Neural cell (in vitro differentiated cells): ENCODE data around the gene DRAP1.

Experiments used
- EP300 ChIP-seq: fragments of 450-650 bp; conservative IDR thresholded peaks from 2 replicates; pipeline ENCODE4 v1.6.1; 2014; ENCODE audit warnings: antibody characterized with exemption, mild to moderate bottlenecking, moderate library complexity; ENCODE audit not compliant: poor library complexity, severe bottlenecking
- EZH2 ChIP-seq: fragments of 200-600, 300-800 bp; shearing (Covaris generic), sonication (generic); IDR thresholded peaks from 2 replicates; pipeline ENCODE4 v1.6.1; 2014; ENCODE audit warnings: antibody characterized with exemption, low read length, borderline replicate concordance, mild to moderate bottlenecking; ENCODE audit not compliant: insufficient read depth, poor library complexity, severe bottlenecking
- POLR2AphosphoS5 ChIP-seq: IDR thresholded peaks from 2 replicates; pipeline ENCODE4 v1.6.1; 2012
- SMC3 ChIP-seq: fragments of 450-650 bp; conservative IDR thresholded peaks from 2 replicates; pipeline ENCODE4 v1.6.1; 2014; ENCODE audit warnings: antibody characterized with exemption, mild to moderate bottlenecking, moderate library complexity; ENCODE audit not compliant: poor library complexity
- TAF1 ChIP-seq: IDR thresholded peaks from 2 replicates; pipeline ENCODE4 v1.6.1; 2012; ENCODE audit warnings: low read depth
- TF ChIP-seq, protein P1 (sequence below): fragments of 450-650 bp; IDR thresholded peaks from 2 replicates; pipeline ENCODE4 v1.5.1; 2014; ENCODE audit warnings: antibody characterized with exemption, mild to moderate bottlenecking, moderate library complexity; ENCODE audit not compliant: poor library complexity, severe bottlenecking
- TF ChIP-seq, protein P2 (sequence below): IDR thresholded peaks from 2 replicates; pipeline ENCODE4 v1.6.1; 2012; ENCODE audit warnings: borderline replicate concordance

DNA sequence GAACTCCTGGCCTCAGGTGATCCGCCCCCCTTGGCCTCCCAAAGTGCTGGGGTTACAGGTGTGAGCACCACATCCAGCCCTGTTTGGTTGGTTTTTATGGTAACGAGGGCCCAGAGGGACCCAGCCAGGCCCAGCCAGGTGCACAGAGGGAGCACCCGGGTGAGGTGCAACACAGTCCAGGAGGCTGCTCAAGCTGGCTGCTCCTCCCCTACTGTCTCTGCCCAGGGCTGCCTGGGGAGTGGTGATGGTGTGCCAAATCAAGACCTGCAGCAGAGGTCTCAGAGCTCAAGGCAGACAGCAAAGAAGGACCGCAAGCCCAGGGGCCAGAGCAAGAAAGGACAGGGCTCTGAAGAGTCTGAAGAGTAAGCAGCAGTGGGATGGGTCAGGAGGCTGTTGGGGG, 27.4 kb downstream of the DRAP1 start:
- TF ChIP-seq, protein P1, sequence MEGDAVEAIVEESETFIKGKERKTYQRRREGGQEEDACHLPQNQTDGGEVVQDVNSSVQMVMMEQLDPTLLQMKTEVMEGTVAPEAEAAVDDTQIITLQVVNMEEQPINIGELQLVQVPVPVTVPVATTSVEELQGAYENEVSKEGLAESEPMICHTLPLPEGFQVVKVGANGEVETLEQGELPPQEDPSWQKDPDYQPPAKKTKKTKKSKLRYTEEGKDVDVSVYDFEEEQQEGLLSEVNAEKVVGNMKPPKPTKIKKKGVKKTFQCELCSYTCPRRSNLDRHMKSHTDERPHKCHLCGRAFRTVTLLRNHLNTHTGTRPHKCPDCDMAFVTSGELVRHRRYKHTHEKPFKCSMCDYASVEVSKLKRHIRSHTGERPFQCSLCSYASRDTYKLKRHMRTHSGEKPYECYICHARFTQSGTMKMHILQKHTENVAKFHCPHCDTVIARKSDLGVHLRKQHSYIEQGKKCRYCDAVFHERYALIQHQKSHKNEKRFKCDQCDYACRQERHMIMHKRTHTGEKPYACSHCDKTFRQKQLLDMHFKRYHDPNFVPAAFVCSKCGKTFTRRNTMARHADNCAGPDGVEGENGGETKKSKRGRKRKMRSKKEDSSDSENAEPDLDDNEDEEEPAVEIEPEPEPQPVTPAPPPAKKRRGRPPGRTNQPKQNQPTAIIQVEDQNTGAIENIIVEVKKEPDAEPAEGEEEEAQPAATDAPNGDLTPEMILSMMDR: no peak
- TF ChIP-seq EZH2 (no peak), EP300 (no peak), SMC3 (no peak), POLR2AphosphoS5 (no peak), TAF1 (no peak)
- TF ChIP-seq, protein P2, sequence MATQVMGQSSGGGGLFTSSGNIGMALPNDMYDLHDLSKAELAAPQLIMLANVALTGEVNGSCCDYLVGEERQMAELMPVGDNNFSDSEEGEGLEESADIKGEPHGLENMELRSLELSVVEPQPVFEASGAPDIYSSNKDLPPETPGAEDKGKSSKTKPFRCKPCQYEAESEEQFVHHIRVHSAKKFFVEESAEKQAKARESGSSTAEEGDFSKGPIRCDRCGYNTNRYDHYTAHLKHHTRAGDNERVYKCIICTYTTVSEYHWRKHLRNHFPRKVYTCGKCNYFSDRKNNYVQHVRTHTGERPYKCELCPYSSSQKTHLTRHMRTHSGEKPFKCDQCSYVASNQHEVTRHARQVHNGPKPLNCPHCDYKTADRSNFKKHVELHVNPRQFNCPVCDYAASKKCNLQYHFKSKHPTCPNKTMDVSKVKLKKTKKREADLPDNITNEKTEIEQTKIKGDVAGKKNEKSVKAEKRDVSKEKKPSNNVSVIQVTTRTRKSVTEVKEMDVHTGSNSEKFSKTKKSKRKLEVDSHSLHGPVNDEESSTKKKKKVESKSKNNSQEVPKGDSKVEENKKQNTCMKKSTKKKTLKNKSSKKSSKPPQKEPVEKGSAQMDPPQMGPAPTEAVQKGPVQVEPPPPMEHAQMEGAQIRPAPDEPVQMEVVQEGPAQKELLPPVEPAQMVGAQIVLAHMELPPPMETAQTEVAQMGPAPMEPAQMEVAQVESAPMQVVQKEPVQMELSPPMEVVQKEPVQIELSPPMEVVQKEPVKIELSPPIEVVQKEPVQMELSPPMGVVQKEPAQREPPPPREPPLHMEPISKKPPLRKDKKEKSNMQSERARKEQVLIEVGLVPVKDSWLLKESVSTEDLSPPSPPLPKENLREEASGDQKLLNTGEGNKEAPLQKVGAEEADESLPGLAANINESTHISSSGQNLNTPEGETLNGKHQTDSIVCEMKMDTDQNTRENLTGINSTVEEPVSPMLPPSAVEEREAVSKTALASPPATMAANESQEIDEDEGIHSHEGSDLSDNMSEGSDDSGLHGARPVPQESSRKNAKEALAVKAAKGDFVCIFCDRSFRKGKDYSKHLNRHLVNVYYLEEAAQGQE: no peak
